GM18868 (cell line): ENCODE data around the gene UBE2E2.

Source experiments
- ATAC-seq: cut with Tn5 transposase; IDR thresholded peaks from one replicate; pipeline ENCODE4 v1.9.1; 2021; ENCODE audit warnings: mild to moderate bottlenecking, moderate library complexity; ENCODE audit not compliant: unreplicated experiment

The UBE2E2 gene

DNA sequence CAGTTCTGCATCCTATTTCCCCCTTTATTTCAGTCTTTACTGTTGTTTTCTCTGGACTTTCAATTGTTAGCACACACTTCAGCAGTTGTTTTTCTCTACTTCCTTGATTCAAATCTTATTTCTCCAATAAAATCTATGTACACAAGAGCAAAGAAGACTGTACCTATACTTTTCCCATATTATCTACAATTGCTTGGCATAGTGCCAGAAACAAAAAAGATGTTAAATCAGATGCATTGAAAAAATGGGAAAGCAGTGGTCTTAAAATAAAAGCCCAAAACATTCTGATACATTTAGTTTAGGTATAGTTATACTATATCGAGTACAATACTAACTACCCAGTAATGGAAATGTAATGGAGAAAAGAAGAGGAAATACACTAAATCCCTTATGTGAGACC is 265.1 kb downstream of the UBE2E2 start:
- ATAC-seq: no peak

- ATAC-seq: no peak
These were observed 271.6 kb downstream of the UBE2E2 start for GRCh38 chr3:23474580-23475357.

DNA sequence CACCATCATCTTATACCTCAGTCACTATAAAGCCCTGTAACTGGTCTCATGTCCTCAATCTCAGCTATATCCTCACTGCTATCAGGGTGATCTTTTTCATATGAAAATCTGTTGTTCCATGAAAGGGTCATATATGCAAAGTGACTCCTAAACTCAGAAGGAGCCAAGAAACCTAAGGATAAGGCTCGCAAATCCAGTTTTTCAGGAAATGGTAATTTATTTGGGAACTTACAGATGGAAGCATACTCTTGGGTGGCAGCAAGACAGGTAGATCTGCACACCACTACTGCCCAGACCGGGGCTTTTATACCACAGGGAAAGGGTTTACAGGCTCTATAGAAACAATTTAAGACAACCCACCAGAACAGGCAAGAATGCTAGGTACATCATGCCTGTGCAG is 272.3 kb downstream of the UBE2E2 start:
- ATAC-seq: no peak

DNA sequence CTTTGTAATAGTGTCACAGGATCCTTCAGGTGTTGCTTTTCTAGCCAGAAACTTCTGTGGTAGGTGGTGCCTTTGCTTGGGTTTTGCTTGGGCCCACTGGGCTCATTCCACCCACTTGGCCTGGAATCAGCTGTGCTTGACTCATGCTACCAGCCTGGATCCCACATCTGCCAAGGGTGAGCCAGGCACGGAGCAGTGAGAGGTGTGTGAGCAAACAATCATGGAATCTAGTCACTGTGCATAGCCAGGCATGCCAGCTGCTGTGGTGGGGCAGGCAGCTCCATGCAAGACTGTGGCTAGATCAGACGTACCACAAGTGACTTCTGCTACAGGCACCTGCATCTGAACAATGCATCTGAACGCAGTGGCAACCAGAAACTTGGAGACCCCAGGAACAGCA is 275.9 kb downstream of the UBE2E2 start:
- no peak for ATAC-seq

DNA sequence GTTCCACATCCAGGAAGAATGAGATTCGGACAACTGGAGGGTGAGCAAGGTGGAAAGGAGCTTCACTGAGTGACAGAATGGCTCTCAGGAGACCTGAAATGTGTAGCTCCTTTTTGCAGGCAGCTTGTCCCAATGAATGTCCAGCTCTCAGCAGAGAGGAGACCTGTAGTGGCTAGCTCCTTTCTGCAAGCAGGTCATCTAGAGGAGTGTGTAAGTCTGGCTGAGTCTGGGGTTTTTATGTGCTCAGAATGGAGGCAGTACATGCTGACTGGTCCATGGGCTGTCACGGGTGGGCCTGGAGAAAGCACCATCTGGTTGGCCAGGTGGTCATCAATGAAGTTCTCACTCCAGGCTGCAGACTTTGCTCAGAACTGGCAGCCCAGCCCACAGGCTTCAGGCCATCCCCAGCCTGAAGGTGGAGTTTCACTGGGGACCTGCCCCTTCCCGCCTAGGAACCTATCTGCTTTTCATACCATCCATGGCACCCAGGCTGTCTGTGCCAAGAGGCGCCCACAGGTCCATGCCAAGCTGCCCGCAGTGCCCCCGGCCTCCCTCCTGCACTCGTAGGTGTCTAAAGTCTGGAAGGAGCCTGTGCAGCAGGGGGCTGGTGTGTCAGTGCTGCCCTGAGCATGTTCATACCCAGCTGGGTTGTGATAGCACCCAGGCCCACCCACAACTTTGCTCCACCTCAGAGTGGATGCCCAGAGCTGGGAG is 276.6 kb downstream of the UBE2E2 start:
- no peak for ATAC-seq

GRCh38 chr3:23480329-23480714 is 277.2 kb downstream of the UBE2E2 start:
- no peak for ATAC-seq

DNA sequence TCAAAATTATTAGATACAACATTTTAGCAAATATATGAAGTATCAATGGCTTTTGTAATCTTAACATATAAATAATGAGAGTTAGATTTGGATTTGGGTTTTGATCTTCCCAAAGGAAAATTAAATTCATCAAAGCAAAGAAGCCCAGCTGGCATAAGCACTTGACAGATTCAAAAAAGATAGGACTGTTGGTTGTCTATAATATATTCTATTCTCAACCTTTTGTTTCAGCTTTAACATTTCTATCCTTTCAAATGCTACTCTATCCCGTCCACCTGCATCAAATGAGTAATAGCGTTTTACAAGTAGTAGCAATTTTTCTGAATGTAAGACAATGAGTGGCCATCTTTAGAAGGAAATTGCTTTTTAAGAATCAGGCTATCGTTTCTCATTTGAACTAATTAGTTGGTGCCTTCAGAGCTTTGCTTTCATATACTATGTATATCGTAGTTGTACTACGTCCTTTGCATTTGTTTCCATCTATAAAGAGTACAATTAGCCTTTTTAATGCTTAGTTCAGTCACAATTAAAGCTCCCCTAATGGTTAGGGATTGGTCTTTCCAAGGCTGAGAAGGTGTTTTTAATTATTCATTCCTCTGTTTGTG is 278.0 kb downstream of the UBE2E2 start:
- ATAC-seq: no peak

- no peak for ATAC-seq
These were observed 278.6 kb downstream of the UBE2E2 start for GRCh38 chr3:23481616-23482278.

- no peak for ATAC-seq
These were observed 281.3 kb downstream of the UBE2E2 start for GRCh38 chr3:23484386-23484785.

DNA sequence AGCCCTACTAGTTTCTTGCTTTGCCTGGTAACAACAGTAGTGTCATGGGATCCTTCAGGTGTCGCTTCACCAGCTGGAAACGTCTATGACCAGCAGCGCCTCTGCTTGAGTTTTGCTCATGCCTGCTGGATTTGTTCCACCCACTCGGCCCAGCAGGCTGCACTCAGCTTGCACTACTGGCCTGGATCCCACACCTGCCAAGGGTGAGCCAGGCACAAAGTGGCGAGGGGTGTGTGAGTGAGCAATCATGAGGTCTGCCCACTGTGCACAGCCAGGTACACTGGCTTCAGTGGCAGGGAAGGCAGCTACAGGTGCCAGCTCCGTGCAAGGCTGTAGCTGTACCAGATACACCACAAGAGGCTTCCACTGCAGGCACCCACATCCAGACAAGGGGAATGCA is 282.8 kb downstream of the UBE2E2 start:
- no peak for ATAC-seq

- ATAC-seq: no peak
These were observed 283.9 kb downstream of the UBE2E2 start for GRCh38 chr3:23487015-23487414.

DNA sequence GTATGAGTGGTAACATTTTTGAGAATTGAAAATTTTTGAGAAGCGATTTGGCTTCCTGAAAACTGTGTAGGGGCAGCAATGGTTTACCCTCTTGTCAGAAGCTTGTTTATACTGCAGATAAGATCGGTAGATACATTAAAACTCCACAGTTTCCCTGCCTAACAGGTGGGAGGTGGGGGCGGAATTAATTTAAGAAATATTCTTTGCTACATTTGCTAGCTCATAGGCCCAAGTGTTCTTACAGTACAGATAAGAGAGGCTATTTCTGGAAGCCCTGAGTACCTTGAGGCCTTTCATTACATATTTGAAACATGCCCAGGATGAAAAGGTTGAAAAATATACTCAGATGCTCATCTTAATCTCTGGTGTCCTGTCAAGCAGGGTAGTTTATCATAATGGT is 285.5 kb downstream of the UBE2E2 start:
- ATAC-seq: no peak

DNA sequence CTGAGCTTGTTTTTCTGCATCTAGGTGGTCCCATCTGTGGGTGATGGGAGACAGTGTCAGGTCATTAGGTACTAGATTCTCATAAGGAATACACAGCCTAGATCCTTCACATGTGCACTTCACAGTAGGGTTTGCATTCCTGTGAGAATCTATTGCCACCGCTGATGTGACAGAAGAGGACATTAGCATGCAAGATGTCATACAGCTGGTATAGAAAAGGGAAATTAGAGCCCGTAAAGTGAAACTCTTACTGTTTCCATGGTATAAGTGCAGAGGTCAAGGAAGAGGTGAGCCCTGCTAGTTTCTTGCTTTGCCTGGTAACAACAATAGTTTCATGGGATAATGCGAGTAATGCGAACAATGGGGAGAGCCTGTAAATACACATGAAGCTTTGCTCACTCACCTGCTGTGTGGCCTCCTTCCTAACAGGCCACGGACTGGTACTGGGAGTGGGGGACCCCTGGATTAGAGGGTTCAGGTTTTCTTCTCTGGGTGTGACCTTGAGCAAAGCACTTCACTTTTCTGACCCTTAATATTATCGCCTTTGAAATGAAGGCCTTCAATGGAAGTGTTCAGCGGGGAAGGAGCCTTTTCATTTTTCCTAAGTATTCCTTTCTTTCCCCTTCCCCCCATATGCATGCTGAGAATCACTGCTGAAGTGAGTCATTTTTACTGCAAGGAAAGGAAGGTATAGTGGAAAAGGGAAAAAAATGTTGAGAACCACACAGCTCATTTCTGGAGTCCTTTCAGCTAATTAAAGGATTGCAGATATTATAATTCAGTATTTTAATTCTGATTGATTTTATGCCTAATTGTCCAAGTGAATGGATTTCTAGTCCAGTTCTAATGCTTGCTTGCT is 286.4 kb downstream of the UBE2E2 start:
- ATAC-seq: no peak

DNA sequence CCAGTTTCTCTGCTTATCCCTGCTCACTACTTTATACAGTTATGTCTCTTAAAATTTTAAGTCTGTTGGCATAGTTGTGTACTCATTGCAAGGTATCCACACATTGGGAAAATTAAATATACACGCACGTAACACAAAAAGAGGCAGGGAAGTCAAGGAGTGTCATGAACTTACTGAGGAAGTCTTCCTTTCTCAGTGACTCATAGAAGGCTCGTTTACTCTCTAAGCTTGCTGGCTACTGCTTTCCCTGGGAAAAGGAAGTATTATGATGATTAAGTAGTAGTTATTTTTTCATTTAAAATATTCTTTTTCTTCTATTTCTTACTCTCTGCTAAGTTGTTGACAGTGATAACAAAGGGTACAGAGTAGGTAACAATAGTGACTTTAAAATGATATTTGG is 287.3 kb downstream of the UBE2E2 start:
- no peak for ATAC-seq

DNA sequence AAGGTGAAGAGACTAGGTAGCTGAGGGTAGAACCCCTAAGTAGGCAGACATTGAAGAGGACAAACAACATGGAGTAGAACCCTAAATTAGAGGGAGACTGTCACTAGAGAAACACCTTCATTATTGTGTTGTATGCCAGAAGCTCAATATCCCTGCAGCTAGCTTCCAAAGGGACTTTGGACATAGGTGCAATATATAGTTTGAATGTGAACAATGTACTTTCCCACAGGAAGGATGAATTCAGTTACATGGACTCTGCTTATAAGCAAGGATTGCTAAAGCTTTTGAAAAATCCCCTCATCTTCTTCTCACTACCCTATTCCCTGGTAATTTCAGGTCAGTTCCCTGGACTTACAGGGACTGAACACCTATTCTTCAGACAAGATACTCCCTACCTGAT is 288.9 kb downstream of the UBE2E2 start:
- ATAC-seq: no peak

DNA sequence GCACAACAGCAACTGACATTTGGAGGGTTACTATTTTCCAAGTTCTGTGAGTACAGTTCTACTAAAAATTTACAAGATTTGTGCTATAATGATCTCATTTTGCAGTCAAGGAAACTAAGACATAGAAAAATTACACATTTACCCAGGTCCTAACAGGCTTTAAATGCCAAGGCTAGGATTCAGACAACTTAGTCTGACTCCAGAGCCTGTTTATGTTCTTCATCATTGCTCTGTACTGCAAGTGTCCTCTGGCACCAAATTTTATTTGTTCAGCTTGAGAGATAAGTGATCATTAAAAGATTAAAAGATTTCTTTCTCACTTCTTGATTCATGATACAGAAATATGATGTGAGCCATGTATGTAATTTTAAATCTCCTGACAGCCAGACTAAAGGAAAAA is 290.8 kb downstream of the UBE2E2 start:
- ATAC-seq: no peak

GRCh38 chr3:23494967-23495366 is 291.8 kb downstream of the UBE2E2 start:
- ATAC-seq: no peak

- ATAC-seq: no peak
These were observed 292.4 kb downstream of the UBE2E2 start for GRCh38 chr3:23495507-23495906.

DNA sequence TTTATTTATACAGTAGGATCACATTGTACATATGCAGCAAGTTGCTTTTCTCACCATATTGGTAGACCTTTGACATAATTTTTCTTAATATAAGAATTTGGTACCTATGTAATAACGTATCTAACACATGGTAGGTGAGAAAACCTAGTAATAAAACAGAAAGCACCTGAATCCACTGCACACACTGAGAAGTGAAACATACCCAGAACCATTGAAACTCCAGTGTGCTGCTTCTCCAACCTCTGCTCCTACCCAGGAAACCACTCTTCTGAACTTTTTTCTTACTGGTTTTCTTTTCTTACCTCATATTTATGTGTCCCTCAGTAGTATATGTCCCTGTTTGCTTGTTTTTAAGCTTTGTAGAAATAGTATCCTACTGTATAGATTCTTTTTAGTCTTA is 293.0 kb downstream of the UBE2E2 start:
- ATAC-seq: peak; percentile 59

DNA sequence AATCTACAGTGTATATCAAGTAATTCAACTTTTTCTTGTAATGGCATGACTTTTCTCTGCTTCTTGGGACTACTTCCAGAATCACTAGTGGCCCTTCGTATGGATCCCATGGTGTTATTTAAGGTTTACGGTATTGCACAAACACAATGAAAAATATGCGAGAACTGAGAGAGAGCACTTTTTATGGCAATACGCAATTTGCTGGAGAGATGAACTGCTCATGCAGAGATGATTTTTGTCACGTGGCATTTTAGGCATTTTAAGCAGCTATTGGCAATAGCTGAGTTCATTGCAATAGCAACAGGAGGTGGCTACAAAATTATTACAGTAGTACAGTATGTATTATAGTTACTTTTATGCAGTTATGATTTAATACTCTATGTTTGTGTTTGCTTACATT is 294.0 kb downstream of the UBE2E2 start:
- no peak for ATAC-seq
